MG63 (cell line): ENCODE data around the gene MYD88. TPM values are rescaled to one million over a fixed set of nuclear protein-coding genes. Genes with fewer than 3 reads are reported as not detected.
"Not testable (repeated sequence)": the region's sequence is repeated elsewhere in the genome, so short reads cannot be mapped to it uniquely, and the experiment has no call there.

Source experiments
- DNase-seq: peaks from one replicate; pipeline ENCODE4 v3.0.0-alpha.2; 2020
- H3K27me3 ChIP-seq: fragments of 250-450 bp; sonication (Bioruptor Pico); 2 replicates; pipeline ENCODE4 v1.5.1; 2020; ENCODE audit warnings: mild to moderate bottlenecking, moderate library complexity
- H3K36me3 ChIP-seq: fragments of 250-450 bp; sonication (Bioruptor Pico); 2 replicates; pipeline ENCODE4 v1.5.1; 2020; ENCODE audit warnings: mild to moderate bottlenecking, moderate library complexity
- H3K4me3 ChIP-seq: fragments of 250-450 bp; sonication (Bioruptor Pico); 2 replicates; pipeline ENCODE4 v1.5.1; 2020; ENCODE audit warnings: mild to moderate bottlenecking, moderate library complexity
- H3K9me3 ChIP-seq: fragments of 250-450 bp; sonication (Bioruptor Pico); 2 replicates; pipeline ENCODE4 v1.5.1; 2020; ENCODE audit warnings: mild to moderate bottlenecking, moderate library complexity
- total RNA-seq: library from RNA; depleted of rRNA; stranded (reverse); fragments of >200 nt; shearing (Covaris generic); gene quantifications from 2 replicates; pipeline ENCODE4 v1.2.3, GENCODE V29; 2014; ENCODE audit warnings: low replicate concordance

Gene MYD88
- total RNA-seq, 1 experiment from 2014 or later = 4.1 TPM

DNA sequence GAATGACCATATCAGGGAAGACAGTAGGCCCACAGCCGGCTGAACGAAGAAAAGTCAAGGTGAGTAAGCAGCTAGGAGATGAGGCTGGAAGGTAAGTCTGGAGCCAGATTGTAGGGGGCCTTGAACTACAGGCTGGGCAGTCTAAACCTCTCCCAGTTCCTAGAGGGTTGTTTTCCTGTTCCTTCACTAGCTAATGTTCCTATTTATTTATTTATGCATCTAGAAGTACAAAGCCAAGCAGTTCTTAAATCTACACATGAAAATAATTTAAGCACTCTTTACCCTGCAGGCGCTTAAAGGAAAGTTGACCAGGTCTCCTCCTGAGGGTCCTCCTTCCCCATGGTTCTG is 5.3 kb upstream of the MYD88 start:
- no peaks in the 10 kb centered on the region for H3K27me3 ChIP-seq
- no peak for DNase-seq
- no peaks in the 10 kb centered on the region for H3K9me3 ChIP-seq
- no peaks in the 10 kb centered on the region; the same call in 1 of the 2 replicates for H3K36me3 ChIP-seq
- H3K4me3 ChIP-seq = no peak overlapping the region

GRCh38 chr3:38133557-38134405 is 4.7 kb upstream of the MYD88 start:
- no peaks in the 10 kb centered on the region; the same call in 1 of the 2 replicates for H3K36me3 ChIP-seq
- H3K9me3 ChIP-seq = no peaks in the 10 kb centered on the region
- no peaks in the 10 kb centered on the region for H3K27me3 ChIP-seq
- DNase-seq = no peak
- no peak overlapping the region for H3K4me3 ChIP-seq

DNA sequence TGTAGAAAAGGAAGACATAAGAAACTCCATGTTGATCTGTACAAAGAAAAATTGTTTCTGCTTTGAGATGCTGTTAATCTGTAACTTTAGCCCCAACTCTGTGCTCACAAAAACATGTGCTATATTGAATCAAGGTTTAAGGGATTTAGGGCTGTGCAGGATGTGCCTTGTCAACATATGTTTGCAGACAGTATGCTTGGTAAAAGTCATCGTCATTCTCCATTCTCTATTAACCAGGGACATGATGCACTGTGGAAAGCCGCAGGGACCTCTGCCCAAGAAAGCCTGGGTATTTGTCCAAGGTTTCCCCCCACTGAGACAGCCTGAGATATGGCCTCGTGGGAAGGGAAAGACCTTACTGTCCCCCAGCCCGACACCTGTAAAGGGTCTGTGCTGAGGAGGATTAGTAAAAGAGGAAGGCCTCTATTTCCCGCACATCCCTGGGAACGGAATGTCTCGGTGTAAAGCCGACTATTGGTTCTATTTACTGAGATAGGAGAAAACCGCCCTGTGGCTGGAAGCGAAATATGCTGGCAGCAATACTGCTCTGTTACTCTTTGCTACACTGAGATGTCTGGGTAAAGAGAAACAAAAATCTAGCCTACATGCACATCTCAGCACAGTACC is 3.8 kb upstream of the MYD88 start:
- DNase-seq = not testable (repeated sequence)

GRCh38 chr3:38135621-38136277 is 2.7 kb upstream of the MYD88 start:
- H3K36me3 ChIP-seq, H3K27me3 ChIP-seq, H3K9me3 ChIP-seq, DNase-seq: not testable (repeated sequence)
- H3K4me3 ChIP-seq = peak overlapping the region; percentile 68

More for the DNA sequence above, 3.8 kb upstream of the MYD88 start:
- H3K4me3 ChIP-seq, H3K36me3 ChIP-seq, H3K27me3 ChIP-seq, H3K9me3 ChIP-seq: not testable (repeated sequence)

DNA sequence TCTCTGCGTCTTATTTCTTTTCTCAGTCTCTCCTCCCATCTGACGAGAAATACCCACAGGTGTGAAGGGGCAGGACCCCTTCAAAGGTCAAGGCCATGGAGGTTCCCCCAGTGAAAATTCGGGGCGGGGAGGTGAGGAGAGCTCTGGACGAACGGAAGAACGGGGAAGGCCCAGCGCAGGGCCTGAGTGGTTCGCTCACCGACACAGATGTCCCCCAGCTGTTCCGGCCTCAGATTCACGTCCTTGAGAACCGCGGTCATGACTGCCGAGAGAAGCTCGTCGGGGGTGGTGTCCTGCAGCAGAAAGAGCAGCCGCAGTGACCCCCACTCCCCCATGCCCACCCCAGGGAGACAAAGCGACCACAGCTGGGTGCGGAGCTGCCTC is 2.1 kb upstream of the MYD88 start:
- no peak for DNase-seq
- Histone ChIP-seq H3K9me3 (no peaks in the 10 kb centered on the region), H3K27me3 (no peaks in the 10 kb centered on the region), H3K36me3 (no peaks in the 10 kb centered on the region; the same call in 1 of the 2 replicates), H3K4me3 (peak overlapping the region; percentile 68)

DNA sequence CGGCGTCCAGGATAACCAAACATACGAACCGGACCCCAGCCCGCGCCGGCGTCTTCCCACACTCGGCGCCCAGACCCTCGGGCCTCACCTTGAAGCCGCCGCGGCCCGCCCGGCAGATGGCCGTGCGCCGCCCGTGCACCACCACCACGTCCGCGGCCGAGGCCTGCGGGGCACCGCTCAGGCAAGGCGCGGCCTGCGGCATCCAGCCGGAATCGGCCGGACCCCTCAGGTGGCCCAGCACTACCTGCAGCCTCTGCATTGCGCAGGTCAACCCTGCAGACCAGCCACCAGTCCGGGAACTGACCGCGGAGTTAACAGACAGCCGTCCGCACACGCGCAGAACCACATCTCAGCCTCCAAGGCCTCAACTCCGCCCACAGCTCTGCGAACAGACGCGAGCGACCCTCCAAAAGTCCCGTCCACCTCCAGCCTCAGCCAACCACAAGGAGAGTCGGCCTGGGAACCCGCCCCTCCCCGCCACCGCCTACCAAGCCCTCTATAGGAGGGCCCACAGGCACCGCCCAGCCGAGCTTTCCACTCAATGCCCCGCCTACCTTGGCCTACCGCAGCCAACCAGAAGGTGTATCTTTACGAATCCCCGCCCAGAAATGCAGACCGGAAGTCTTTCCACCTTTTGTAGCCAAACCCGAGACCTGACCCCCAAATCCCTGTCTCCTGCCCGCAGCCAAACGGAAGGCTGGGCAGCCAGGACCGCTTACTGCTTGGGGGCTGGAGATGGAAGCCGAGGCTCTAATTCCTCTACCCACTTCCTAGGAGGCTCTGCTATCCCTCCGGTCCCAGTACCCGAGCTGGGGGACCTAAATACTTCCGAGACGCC is 1.5 kb upstream of the MYD88 start, which contains the start of gene ACAA1:
TSS of gene ACAA1 (minus strand) at position 351 of the 838 bp plus-strand sequence. CDS start at position 259, 92 bp downstream.
- Histone ChIP-seq H3K27me3 (no peaks in the 10 kb centered on the region), H3K9me3 (no peaks in the 10 kb centered on the region), H3K36me3 (no peaks in the 10 kb centered on the region; the same call in 1 of the 2 replicates), H3K4me3 (peak within 1 kb of the TSS; percentile 68)
- peak; percentile 98 for DNase-seq

DNA sequence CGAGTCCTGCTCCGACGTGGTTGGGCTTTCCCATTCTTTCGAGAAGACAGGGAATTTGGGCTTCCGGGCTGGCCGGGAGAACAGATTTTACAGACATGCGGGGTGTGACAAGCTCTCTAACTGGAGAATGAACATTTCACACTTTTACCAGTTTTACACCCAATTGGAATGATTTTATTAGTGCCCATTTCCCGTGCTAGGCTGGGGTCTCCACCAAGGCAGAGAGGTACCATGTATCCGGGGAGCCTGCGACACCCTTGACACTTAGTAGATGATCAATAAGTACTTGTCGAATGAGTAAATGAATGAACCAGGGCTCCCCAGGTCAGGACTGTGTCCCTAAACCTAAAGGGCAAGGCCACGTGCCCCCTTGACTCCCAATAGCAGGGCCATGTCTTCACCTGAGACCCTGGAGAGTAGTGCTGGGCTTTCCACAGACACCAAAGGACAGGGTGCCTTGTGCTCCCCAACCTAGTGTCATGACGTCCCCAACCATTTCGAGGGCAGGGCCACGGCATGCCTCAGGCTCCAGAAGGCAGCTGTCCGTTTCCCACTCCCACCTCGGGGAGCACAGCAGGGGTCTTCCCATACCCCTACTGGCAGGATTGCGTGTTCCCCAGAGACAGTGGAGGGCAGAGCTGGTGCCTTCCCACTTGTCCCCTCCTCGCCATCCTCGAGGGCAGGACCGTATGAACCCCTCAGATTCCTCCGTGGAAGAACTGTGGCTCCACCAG is 679 bp upstream of the MYD88 start:
- no peaks in the 10 kb centered on the region for H3K27me3 ChIP-seq
- H3K4me3 ChIP-seq = peak overlapping the region; percentile 68
- no peaks in the 10 kb centered on the region for H3K9me3 ChIP-seq
- no peak for DNase-seq
- no peaks in the 10 kb centered on the region; the same call in 1 of the 2 replicates for H3K36me3 ChIP-seq

GRCh38 chr3:38139191-38139590 is 730 bp downstream of the MYD88 start:
- Histone ChIP-seq H3K9me3 (no peaks in the 10 kb centered on the region), H3K36me3 (no peaks in the 10 kb centered on the region; the same call in 1 of the 2 replicates), H3K4me3 (peak overlapping the region; percentile 68), H3K27me3 (no peaks in the 10 kb centered on the region)
- DNase-seq = no peak

DNA sequence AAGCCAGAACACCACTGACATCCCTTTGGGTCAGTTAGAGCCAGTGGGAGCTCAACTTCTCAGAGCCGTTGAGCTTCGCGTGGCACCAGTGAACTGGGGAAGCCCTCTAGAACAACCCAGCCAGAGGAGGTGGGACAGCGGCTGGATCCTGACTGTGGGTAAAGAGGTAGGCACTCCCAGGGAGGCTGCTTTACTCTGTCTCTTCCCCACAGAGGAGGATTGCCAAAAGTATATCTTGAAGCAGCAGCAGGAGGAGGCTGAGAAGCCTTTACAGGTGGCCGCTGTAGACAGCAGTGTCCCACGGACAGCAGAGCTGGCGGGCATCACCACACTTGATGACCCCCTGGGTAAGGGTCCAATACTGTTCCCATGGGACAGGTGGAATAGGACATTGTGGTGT is 1.2 kb downstream of the MYD88 start:
- Histone ChIP-seq H3K36me3 (no peaks in the 10 kb centered on the region), H3K27me3 (no peaks in the 10 kb centered on the region), H3K9me3 (no peaks in the 10 kb centered on the region), H3K4me3 (no peak overlapping the region)
- no peak for DNase-seq

DNA sequence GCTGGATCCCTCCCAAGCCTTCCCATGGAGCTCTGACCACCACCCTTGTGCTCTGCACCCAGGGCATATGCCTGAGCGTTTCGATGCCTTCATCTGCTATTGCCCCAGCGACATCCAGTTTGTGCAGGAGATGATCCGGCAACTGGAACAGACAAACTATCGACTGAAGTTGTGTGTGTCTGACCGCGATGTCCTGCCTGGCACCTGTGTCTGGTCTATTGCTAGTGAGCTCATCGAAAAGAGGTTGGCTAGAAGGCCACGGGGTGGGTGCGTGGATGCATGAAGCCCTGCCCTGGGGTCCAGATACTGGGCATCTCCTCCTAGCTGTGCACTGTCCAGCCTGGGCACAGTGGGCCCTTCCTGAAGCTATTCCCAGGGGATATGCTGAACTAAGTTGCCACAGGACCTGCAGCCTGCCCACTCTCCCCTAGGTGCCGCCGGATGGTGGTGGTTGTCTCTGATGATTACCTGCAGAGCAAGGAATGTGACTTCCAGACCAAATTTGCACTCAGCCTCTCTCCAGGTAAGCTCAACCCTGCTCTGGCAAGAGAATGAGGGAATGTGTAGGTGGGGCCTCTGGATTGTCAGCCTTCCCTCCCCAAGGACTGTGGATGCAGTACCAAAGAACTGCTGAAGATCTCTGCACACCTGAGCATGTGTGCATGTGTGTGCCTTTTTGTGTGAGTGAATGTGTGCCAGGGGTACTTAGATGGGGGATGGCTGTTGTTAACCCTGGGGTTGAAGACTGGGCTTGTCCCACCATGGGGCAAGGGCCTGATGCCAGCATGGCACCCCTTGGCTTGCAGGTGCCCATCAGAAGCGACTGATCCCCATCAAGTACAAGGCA is 2.1 kb downstream of the MYD88 start:
- Histone ChIP-seq H3K36me3 (no peaks in the 10 kb centered on the region), H3K9me3 (no peaks in the 10 kb centered on the region), H3K27me3 (no peaks in the 10 kb centered on the region), H3K4me3 (no peak overlapping the region)
- DNase-seq = no peak

GRCh38 chr3:38141173-38141951 is 2.9 kb downstream of the MYD88 start:
- Histone ChIP-seq H3K27me3 (no peaks in the 10 kb centered on the region), H3K9me3 (no peaks in the 10 kb centered on the region), H3K4me3 (no peak overlapping the region), H3K36me3 (no peaks in the 10 kb centered on the region)
- DNase-seq = no peak

GRCh38 chr3:38141952-38142273 is 3.5 kb downstream of the MYD88 start:
- H3K27me3 ChIP-seq = no peaks in the 10 kb centered on the region
- no peak for DNase-seq
- no peak overlapping the region for H3K4me3 ChIP-seq
- H3K9me3 ChIP-seq = no peaks in the 10 kb centered on the region
- H3K36me3 ChIP-seq = no peaks in the 10 kb centered on the region

DNA sequence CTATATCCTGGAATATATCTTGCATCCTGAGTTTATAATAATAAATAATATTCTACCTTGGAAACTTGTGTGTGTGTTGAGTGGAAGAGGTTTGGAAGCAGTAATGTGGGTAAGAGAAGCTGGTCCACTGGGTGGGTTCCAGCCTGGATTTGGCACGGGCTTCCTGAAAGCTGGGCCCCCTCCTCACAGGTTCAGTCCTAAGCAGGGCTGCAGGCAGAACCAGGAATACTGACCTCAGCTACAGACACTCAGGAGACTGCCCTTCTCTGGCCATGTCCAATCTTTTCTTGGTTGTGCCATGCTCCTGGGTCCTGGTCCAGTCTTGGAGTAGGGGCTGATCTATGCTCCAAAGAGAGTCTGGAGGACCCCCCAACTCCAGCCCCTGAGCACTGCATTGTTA is 4.5 kb downstream of the MYD88 start:
- Histone ChIP-seq H3K9me3 (no peaks in the 10 kb centered on the region), H3K36me3 (no peaks in the 10 kb centered on the region), H3K27me3 (no peaks in the 10 kb centered on the region), H3K4me3 (no peak overlapping the region)
- DNase-seq = no peak

DNA sequence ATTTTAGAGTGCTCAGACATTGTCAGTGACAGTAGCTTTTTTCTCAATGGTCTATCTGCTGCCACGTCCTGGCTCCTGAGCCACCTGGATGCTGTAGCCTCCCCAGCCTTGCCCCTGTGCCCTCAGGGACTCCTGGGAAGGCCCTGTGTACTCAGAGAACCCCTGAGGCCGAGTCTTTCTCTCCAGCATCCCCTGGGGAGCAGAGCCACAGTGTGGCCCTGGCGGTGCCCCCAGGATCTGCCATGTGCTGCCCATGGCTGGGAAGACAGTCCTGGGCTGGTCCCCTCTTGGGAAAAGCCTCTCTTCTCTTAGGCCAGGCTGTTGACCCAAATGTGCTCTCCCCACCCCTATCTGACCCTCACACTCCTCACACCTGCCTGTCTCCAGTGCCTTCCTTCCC is 5.0 kb downstream of the MYD88 start:
- Histone ChIP-seq H3K9me3 (no peaks in the 10 kb centered on the region), H3K27me3 (no peaks in the 10 kb centered on the region), H3K36me3 (no peaks in the 10 kb centered on the region), H3K4me3 (no peak overlapping the region)
- DNase-seq = no peak

GRCh38 chr3:38146504-38146903 is 8.0 kb downstream of the MYD88 start:
- H3K9me3 ChIP-seq = no peaks in the 10 kb centered on the region
- H3K36me3 ChIP-seq = no peaks in the 10 kb centered on the region
- H3K4me3 ChIP-seq = no peak overlapping the region
- H3K27me3 ChIP-seq = no peaks in the 10 kb centered on the region
- no peak for DNase-seq
